Medulla oblongata (tissue), 1 donor: ENCODE data around the gene GCK.

Experiments used
- DNase-seq: peaks from one replicate; pipeline ENCODE4 v3.0.0-alpha.2; 2015; ENCODE audit errors: extremely low spot score

The GCK gene

DNA sequence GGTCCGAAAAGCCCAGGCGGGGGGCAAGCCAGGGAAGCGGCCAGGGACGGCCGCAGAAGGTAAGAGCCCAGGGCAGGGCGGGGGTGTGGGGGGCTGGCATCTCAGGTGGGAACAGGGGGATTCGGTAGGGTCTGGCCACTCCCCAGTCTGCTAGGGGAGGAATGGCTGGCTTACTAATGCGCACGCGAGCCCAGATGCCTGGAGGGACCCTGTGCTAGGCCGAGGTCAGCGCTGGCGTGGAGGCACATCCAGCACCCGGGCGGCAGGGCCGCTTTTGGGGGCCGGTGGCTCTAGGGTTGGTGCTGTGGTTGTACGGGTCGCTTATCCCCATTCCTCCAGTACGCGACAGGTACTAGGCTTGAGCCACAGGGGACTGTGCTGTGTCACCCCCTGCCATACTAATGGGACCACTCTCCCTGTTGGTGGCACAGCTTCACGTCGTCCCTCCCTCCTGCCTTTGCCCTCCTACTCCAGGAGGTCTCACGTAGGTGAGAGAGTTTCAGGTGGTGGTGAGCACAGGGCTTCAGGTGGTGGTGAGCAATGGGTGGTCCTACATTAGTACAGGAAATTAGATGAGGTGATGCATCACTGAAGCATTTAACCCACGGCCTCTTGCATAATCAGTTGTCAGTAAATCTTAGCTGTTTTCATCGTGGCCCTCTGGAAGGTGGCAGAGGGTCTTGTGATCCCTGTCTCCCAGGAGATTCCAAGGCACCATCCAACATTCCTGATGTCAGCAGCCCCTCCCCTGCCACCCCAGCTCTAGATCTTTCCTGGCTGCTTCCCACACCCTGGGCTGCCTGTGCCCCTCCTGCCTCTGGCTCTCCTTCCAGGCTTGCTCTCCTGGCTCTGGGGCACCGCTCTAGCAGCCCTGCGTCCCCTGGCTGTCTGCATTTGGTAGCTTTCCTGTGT, 84.1 kb downstream of the GCK start:
- peak; percentile 88 for DNase-seq

DNA sequence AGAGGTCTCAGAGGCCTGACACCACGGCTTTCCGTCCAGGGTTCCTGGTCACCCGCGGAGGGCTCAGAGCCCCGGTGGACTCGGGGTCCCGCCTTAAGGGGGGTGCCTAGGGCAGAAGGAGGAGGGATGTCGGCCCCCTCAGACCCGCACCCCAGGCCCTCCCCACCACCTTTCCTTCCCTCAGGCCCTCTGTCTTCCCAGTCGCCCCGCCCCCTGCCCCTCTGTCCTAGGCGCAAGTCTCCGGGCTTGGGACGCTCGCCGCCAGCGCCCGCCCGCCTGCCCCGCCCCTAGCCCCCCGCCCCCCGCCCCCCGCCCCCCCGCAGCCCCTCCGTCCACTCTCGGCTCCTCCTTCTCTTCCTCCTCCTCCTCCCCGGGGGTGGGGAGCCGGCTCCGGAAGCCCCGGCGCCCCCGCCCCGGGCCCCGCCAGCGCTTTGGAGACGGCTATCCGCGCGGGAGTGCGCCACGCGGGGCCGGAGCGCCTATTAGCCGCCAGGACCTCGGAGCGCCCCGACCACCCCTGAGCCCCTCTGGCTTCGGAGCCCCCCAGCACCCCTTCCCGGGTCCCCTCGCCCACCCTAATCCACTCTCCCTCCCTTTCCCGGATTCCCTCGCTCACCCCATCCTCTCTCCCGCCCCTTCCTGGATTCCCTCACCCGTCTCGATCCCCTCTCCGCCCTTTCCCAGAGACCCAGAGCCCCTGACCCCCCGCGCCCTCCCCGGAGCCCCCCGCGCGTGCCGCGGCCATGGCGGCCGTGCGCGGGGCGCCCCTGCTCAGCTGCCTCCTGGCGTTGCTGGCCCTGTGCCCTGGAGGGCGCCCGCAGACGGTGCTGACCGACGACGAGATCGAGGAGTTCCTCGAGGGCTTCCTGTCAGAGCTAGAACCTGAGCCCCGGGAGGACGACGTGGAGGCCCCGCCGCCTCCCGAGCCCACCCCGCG, 85.0 kb downstream of the GCK start, which contains the start of gene AEBP1:
AEBP1 (plus strand) TSS at position 423 of the 937 bp plus-strand sequence; CDS start at position 744, 321 bp downstream.
- DNase-seq = no peak

DNA sequence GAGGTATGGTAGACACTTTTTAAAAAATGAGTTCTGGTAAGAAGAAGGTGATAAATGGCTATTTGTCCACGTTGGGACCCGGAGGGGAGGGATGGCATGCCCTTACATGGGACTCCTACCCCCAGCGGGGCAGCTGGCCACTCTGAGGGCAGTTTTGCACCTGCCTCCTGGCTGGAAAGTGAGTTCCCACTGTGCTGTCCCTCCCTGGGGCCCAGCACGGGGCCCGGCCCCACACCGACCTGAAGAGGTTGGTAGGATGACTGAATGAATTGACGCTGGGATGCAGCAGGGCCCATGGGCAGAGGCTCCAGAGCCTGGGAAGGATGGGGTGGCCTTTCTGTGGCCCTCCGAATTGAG, 85.7 kb downstream of the GCK start:
- no peak for DNase-seq

DNA sequence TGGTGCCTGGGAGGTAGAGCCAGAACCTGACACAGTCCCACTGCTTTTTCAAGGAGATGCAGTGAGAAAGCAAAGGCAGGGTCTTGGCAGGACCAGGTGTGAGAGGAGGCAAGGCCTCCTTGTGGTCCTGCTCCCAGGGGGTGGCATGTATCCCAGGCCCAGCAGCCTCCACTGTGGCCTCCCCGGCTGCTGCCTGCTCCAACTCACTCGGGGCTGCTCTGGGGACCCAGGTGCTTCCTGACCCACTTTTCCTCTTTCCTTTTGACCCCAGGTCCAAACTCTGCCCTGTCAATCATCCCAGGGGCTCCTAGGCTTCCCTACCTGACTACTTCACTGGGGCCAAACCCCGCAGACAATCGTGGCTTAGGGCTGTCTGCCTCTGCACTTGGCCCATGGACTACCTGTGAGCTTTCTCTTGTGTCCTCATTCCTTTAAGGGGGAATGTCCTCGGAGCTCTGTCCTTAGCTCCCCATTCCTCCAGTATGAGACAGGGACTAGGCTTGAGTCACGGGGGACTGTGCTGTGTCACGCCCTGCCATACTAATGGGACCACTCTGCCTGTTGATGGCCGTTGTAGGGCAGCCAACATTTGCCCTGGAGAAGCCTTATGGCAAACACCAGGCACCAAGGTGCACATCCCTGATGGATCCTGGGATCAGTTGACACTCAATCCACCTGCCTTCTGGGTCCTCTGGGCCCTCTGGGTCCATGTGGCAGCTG, 86.2 kb downstream of the GCK start:
- no peak for DNase-seq

DNA sequence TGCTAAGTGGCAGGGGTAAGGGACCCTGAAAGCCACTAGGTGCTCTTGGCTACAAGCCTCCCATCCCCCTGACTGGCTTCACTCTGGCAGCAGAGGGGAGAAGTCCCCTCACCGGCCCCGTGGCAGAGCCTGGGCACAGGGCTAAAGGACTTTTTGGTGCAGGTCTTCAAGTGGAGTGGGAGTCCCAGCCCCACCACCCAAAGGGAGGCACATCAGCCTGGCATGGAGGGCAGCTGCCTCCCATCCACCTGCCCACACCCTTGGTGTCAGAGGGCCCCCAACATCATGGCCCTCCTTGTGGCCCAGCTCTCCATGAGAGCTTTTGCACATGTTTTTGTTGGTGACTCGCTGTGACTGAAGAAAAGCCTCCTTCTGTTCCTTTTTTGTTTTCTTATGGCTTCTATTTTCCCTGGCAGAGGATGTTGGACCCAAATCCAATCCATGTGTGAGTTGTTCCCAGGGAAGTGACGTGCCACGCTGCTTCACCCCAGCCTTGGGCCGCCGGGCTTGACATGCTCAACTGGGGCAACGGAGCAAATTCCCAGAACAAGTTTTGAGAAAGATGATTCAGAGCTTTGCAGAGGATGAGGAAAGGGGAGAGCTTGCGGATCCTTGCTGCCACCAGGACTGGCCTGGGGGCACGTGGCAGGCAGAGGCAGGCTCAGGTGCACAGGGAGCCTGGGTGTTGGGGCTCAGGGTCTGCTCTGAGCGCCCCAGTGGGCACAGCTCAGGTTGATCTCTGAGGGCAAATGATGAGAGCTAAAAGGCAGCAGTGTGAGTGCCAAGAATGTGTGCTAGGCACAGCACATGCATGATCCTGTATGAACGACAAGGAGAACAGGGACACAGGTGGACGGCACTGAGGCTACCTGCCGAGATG, 87.0 kb downstream of the GCK start:
- DNase-seq = peak; percentile 59

DNA sequence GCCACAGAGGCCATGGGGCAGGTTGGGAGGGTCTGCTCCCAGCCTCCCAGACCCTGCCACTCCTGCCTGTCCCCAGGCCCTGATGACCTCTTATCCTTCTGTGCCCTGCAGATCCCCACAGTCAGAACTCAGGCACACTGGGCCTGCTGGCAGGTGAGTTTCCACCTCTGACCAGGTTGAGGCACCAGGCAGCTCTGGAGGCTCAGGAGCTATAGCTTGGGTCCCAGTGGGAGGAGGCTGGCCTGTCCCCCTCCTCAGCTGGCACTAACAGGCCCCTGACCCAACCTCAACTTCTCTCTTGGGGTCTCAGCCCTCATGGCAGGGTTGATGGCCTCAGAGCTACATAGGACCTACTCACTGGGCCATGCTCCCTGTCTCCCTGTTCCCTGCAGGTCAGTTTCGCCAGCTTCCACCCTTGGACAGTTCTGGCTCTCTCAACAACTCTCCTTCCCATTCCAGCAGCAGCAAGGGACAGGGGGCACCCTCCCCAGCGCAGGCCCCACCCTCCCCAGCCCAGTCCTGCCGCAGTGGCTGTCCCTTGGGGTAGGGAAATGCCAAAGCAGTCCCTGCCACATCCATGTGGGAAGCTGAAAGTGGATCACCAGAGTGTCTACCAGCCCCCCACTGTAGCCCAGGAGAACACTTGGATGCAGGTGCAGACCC, 87.8 kb downstream of the GCK start:
- DNase-seq = no peak

DNA sequence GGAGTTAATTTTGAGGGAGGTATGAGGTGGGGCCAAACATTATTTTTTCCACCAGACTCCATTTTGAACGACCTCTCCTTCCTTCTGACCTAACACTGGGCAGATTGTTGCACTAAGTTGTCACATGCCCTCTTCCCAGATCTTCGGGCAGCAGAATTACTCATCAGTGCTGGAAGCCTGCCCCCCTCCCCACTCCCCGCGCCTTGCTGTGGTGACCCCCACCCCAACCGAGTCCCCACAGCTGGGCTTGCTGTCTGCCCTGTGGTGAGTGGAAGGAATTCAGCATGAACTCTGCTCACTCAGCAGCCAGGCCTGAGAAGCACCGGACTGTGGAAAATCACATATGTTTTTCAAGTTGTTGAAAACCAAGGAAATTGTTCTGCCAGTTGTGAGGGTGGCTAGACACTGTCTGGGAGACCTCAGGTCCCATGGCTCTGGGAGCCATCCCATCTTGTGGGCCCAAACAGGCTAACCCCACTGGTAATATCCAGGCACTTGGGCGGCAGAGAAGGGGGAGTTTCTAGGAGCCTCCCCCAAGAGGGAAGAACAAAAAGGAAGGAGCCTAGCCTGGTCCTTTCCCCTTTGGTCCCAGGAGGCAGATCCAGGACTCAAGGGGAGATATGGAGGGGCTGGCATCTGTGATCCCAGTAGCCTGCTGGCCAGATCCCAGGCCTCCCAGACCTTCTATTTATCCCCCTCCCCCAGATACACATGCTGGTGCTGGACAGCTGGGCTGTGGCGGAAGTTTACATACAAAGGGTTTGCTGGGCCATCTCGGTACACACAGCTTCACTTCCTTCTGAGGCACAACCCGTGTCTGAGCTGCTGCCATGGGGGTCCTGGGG, 88.6 kb downstream of the GCK start:
- no peak for DNase-seq

DNA sequence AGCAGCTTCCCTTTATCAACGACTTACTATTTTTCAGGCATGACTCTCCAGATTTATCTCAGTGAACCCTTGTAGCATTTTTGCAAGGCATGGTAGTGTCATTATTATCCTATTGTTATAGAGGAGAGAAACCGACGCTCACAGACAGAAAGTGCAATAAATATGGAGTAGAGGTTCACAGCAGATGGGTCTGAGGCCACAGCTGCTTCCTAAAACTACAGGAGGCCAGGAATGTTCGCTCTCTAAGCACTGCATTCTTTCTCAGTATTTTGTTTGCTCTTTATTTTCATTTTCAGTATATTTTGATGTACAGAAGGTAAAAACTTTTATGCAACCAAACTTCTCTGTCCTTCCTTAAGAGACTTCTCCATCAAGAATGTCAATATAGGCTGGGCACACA, 89.6 kb downstream of the GCK start:
- DNase-seq = no peak

DNA sequence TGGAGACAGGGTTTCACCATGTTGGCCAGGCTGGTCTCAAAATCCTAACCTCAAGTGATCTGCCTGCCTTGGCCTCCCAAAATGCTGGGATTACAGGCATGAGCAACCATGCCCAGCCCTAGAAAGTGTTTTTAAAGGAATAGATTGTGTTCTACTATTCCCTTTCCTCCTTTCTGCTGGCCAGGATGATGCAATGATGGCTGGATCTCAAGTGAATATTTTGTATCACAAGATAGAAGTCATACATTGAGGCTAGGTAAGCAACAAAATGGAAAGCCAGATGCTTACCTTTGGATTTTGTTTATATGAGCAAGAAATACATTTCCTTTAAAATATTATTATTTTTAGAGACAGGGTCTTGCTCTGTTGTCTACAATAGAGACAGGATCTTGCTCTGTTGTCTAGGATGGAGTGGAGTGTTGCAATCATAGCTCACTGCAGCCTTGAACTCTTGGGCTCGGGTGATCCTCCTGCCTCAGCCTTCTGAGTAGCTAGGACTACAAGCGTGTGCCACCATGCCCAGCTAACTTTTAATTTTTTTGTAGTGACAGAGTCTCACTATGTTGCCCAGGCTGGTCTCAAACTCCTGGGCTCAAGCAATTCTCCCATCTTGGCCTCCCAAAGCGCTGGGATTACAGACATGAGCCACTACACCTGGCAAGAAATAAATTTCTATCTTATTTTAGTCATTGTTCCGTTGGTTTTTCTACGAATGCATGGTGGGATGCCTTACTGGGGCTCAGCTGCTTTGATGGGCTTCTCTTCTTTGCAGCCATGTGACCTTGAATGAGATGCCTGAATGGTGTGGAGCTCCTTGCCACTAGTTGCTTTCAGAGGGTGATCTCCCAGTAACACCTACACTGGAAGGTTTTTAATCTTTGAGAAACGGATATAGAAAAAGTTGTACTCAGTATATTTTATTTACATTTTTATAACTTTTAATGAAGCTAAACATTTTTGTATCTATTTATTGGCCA, 90.9 kb downstream of the GCK start:
- DNase-seq = no peak

DNA sequence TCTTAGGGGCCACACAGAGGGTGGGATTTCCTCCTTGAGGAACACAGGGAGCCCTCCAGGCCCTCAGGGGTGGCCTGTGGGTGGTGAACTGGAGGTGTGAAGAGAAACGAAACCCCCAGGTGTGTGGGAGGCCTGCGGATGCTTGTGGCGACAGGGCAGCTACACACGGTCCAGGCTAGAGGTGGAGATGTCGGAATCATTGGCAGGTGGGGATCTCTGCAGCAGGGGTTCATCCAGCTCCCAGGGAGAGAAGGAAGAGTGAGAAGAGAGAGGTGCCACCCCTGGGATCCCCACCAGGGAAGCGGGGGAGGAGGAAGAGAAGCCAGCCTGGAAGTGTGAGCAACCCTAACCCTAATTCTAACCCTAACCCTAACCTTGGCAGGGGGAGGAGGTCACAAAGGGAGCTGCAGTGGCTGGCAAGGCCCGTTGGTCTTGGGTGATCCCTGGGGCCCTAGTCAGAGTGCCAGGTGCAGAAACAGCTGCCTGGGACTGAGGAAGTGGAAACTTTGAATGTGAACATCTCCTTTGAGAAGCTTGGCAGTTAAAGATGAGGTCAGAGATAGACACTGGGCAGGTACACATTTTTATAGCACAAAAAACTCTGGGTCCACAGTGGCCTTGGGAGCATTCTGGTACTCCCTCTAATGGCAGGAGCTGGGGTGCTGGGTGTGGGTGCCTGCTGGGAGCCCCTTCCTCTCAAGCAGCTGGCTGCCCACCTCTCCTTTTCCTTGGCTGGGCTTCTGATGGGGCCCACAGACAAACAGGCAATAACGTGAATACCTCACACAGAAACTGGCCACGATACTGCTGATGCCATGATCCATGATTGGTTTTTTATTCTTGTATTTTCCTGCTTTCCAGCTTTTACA, 91.9 kb downstream of the GCK start:
- no peak for DNase-seq

DNA sequence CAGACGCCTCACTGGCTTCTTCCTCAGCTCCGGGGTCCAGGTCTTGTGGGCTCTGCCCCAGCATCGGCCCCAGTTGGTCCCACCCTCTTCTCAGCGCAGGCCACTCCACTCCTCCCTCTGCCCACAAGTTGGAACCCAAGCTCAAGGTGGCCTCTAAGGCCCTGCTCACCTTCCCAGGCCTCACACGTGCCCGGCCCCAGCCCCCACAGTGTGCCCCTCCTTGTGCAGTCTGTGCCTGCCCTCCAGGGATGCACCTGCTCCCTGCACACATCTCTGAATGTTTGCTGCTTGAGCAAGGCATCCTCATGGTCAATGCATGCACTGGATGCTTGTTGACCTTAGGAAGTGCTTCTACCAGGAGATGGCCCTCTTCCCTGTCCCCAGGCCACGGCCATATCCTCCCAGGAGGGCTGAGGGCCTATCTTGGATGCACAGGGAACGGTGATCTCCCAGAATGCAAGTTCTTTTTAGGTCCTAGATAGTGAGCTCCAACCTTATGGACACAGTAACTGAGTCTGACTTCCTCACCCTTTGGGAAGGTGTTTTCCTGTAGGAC, 92.8 kb downstream of the GCK start:
- no peak for DNase-seq

DNA sequence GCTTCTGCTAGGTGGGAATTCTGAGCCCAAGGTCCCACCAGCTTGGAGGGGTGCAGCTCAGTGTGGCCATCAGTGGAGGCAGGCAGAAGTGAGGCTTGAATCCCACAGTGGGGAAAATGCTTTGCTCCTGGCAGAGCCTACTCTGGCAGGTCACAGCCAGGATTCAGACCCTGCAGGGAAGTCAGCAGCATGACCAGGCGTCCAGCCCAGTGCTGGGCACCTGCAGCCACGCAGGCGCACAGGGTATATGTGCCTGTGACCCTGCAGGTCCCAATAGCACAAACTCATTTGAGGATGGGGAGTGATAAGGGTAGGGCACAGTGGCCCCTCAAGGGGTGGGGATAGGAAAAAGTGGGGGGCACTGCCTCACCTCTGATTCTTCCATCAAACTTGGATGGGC, 93.5 kb downstream of the GCK start:
- DNase-seq = no peak

DNA sequence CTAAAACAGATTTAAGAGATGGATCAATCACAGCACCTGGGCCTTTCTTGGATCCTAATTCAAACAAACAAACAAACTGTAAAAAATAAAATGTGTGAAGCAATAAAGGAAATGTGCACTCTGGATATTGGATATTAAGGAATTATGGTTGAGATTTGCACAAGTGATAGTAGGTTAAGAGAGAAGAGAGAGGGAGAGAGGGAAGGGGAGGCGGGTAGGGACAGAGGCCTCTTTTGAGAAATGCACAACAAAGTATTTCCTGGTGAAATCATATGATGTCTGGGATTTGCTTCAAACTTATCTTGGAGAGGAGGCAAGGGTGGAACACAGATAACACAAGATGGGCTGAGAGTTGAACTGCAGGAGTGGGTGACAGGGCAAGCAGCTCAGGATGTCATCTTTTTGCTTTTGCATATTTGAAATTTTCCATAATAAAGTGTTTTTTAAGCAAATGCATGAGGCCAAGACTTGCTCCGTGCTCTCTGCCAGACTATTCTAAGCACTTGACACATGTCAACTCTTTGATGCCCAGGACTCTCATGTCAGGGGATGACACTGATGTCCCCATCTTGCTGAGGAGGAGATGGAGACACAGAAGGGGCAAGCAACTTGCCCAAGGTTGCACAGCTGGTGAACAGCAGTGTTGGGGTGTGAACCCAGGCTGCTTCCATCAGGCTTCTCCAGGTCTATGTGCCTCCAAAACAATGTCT, 94.2 kb downstream of the GCK start:
- DNase-seq = no peak

DNA sequence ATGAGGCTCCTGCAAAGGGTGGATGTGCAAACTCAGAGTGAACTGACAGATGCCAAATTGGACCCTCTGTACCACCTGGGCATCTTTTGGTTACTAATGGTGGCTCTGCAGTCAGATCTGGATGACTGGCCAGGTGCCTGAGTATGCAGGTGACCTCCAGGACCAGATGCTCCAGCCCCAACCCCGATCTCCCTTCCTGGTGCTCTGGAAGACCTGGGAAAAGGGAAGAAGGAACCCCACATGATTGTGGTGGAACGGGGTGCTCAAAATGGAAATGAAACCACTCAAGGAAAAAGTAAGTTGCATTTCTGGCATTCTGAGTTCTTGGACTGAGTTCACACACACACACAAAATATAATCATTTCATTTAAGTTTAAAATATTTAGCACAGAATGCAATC, 94.9 kb downstream of the GCK start:
- DNase-seq = no peak
